Chondrocyte (in vitro differentiated cells): ENCODE results near the gene CACNA1S. TPM values are rescaled to one million over a fixed set of nuclear protein-coding genes. Genes with fewer than 3 reads are reported as not detected.

ENCODE experiments used
- DNase-seq: peaks from one replicate; pipeline ENCODE4 v3.0.0; 2021; ENCODE audit warnings: mixed read lengths, low spot score
- H3K27ac Mint-ChIP-seq: one replicate; pipeline ENCODE4 v1.8.0; 2021; ENCODE audit warnings: mild to moderate bottlenecking, moderate library complexity, mixed read lengths; ENCODE audit not compliant: unreplicated experiment
- H3K27me3 Mint-ChIP-seq: 2 replicates; pipeline ENCODE4 v1.8.0; 2021; ENCODE audit warnings: low read depth, mixed read lengths
- H3K36me3 Mint-ChIP-seq: 2 replicates; pipeline ENCODE4 v1.8.0; 2021; ENCODE audit warnings: low read depth, mixed read lengths
- H3K4me1 Mint-ChIP-seq: 2 replicates; pipeline ENCODE4 v1.8.0; 2021; ENCODE audit warnings: low read depth, mild to moderate bottlenecking, mixed read lengths
- H3K4me3 Mint-ChIP-seq: one replicate; pipeline ENCODE4 v1.8.0; 2021; ENCODE audit warnings: mild to moderate bottlenecking, moderate library complexity, mixed read lengths; ENCODE audit not compliant: unreplicated experiment
- H3K9me3 Mint-ChIP-seq: 2 replicates; pipeline ENCODE4 v1.8.0; 2021; ENCODE audit warnings: low read depth, mixed read lengths
- total RNA-seq: library from RNA; stranded (reverse); gene quantifications from 3 replicates; pipeline ENCODE4 v1.2.1, GENCODE V29; 2021
- TF ChIP-seq, protein P1 (sequence below): fragments of 200-600 bp; sonication (generic); IDR thresholded peaks from 2 replicates; pipeline ENCODE4 v1.5.0; 2021; ENCODE audit warnings: antibody characterized with exemption, mild to moderate bottlenecking, moderate library complexity

CACNA1S gene
- total RNA-seq, 1 donor from 2014 or later: 0.40 TPM

DNA sequence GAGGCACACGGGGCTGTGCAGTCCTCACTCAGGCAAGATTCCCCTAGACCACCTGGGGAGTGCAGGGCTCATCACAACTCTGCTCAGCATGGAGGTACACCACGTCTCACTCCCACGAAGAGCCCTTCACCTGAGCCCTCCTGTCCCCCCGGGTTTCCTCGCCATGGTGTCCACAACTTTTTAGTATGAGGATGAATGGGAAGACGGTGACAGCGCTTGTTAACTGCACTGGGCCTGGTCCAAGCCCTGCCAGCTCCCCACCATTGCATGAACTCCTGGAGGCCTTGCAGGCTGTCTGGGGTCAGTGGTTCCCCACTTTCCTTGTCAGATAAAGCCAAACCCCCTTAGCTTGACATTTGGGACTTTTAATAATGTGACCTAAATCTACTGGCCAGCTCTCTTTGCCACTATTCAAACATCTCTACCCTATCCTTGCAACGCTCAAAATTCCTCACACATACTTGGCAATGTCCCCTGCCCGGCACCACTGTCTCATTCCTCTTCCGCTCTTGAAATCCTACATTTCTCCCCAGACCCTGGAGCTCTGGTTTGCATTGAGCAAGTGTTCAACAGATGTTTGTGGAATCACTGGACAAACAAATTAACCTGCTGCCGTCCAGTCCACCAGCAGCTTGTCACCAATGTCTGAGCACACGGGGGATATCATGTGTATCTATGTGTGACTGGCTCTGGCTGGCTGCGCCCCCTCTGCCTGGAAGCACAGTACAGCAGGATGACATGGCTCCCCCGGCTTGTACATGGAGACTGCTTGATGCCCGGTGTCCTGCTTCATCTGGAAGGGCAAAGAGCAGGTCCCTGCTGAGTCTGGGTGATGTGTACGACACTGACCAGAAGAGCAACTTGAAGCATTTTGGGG lies 30.9 kb upstream of the CACNA1S start:
- no peaks in the 10 kb centered on the region for H3K27me3 Mint-ChIP-seq
- no peak overlapping the region for H3K27ac Mint-ChIP-seq
- H3K4me3 Mint-ChIP-seq: no peak overlapping the region
- H3K4me1 Mint-ChIP-seq: peaks cover 16% of the 10 kb centered on the region
- H3K9me3 Mint-ChIP-seq: no peaks in the 10 kb centered on the region
- DNase-seq: peak; percentile 47
- peaks cover 34% of the 10 kb centered on the region for H3K36me3 Mint-ChIP-seq
- TF ChIP-seq, protein P1, sequence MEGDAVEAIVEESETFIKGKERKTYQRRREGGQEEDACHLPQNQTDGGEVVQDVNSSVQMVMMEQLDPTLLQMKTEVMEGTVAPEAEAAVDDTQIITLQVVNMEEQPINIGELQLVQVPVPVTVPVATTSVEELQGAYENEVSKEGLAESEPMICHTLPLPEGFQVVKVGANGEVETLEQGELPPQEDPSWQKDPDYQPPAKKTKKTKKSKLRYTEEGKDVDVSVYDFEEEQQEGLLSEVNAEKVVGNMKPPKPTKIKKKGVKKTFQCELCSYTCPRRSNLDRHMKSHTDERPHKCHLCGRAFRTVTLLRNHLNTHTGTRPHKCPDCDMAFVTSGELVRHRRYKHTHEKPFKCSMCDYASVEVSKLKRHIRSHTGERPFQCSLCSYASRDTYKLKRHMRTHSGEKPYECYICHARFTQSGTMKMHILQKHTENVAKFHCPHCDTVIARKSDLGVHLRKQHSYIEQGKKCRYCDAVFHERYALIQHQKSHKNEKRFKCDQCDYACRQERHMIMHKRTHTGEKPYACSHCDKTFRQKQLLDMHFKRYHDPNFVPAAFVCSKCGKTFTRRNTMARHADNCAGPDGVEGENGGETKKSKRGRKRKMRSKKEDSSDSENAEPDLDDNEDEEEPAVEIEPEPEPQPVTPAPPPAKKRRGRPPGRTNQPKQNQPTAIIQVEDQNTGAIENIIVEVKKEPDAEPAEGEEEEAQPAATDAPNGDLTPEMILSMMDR: no peak

DNA sequence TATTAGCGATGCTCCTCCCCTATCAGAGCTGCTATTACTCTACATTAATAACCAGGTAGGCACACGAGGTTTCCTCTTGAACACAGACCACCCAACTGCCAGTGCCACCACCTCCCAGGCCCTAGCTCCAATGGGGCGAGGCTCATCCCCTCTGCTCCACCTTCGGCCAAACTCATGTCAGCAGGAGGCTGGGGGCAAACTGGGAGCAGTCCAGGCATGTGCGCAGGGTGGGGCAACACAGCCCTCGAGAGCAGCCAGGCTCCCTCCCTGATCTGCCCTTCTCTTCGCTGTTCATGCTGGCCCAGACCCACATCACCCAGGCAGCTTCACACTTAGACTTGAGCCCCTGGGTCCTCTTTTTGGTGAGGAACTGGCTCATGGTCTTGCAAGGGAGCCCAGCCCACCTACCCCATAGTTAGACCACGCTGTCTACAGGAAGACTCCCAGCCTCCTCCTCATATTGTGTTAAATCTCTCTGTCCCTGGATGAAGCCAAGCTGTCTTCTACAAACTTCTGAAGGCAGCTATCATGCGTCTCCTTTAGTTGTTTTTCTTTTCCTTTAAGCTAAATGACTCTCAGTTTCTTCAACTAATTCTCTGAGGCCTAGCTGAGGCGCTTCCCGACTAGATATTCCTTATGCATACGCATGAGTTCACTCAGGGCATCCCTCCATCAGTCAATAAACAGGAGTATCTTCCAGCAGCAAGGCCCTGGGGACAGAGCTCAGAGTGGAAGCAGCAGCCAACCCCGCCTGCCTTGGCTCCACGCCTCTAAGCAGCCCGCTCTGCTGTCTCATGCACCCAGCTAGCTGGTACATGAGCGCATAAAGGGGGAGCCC lies 30.0 kb upstream of the CACNA1S start:
- DNase-seq: peak; percentile 65
- H3K27me3 Mint-ChIP-seq: no peaks in the 10 kb centered on the region
- H3K4me1 Mint-ChIP-seq: peaks cover 24% of the 10 kb centered on the region
- H3K36me3 Mint-ChIP-seq: peaks cover 34% of the 10 kb centered on the region
- no peak overlapping the region for H3K4me3 Mint-ChIP-seq
- H3K9me3 Mint-ChIP-seq: no peaks in the 10 kb centered on the region
- H3K27ac Mint-ChIP-seq: no peak overlapping the region
- TF ChIP-seq, protein P1: no peak

DNA sequence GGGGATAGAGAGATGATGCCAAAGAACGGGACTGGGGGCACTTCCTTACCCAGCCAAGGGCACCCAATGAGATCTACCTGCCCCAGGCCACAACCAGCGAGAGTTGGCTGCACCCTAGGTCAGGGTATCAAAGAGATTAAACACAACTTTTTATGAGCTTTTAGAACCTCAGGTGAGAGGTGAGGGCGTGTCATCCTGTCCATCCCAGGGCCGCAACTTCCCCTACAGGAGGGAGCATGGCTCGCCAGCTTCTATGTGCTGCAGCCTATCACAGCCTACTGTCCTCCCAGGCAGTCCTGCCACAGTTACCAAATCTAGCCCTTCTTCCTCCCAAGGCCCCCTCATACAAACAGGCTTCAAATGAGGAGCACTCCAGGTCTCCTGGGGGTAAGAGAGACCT lies 29.2 kb upstream of the CACNA1S start:
- TF ChIP-seq, protein P1: no peak
- DNase-seq: peak; percentile 34
- H3K4me3 Mint-ChIP-seq: no peak overlapping the region
- peaks cover 28% of the 10 kb centered on the region for H3K4me1 Mint-ChIP-seq
- no peaks in the 10 kb centered on the region for H3K9me3 Mint-ChIP-seq
- H3K36me3 Mint-ChIP-seq: peaks cover 29% of the 10 kb centered on the region
- no peak overlapping the region for H3K27ac Mint-ChIP-seq
- no peaks in the 10 kb centered on the region for H3K27me3 Mint-ChIP-seq

DNA sequence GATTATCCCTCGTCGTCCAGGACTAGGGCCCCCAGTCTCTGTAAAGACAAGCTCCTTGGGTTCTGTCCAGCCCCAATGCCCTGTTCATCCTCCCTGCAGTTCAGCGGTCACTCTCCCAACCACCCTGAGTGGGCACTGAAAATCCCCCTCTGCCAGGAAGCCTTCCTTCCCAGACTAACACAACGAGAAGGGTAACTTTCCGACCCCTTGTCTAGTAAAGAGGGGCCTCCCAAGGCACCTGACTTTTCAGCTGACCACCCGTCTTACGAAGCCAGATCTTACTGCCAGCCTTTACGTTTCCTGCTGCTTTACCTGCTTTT lies 28.7 kb upstream of the CACNA1S start:
- Mint-ChIP-seq H3K27me3 (no peaks in the 10 kb centered on the region), H3K9me3 (no peaks in the 10 kb centered on the region), H3K27ac (peak overlapping the region; percentile 24), H3K4me3 (no peak overlapping the region), H3K36me3 (peaks cover 26% of the 10 kb centered on the region), H3K4me1 (peaks cover 28% of the 10 kb centered on the region)
- TF ChIP-seq, protein P1: no peak
- peak; percentile 72 for DNase-seq

DNA sequence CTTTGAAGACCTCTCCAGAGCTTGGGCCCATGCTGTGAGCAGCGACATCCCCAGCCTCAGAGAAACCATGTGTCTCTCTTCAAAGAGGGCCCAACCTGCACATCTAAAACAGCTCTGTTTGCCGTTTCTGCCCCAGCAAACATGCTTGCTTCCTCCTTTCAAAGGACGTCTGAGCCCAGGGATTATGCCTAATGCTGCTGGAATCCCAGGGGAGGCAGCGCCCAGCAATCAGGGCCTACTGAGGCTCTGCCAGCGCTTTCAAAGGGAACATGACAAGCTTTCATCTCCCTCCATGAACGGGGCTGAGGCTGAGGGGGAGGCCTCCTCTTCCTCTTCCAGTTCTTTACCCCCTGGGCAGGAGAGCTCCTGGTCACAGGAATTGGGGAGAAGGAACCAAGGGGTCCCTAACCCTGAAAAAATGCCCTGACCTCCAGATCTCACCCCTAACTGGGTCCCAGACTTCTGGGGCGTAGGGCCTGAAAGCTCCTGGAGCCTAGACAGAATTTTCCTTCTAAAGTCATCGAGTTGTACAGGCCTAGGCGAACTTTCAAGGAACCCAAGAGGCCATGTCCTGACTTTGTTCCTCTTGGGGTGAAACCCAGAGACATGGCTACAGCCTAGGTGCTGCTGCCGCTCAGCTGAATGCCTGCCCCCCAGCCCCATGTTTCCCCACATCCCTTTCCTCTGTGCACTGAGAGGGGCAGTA lies 28.2 kb upstream of the CACNA1S start:
- H3K27me3 Mint-ChIP-seq: no peaks in the 10 kb centered on the region
- peak overlapping the region; percentile 24 for H3K27ac Mint-ChIP-seq
- no peak overlapping the region for H3K4me3 Mint-ChIP-seq
- H3K36me3 Mint-ChIP-seq: peaks cover 28% of the 10 kb centered on the region
- no peaks in the 10 kb centered on the region for H3K9me3 Mint-ChIP-seq
- DNase-seq: peak; percentile 29
- peaks cover 28% of the 10 kb centered on the region for H3K4me1 Mint-ChIP-seq
- TF ChIP-seq, protein P1: no peak
